ENCODE measurements around the gene PPP6R1.

DNA sequence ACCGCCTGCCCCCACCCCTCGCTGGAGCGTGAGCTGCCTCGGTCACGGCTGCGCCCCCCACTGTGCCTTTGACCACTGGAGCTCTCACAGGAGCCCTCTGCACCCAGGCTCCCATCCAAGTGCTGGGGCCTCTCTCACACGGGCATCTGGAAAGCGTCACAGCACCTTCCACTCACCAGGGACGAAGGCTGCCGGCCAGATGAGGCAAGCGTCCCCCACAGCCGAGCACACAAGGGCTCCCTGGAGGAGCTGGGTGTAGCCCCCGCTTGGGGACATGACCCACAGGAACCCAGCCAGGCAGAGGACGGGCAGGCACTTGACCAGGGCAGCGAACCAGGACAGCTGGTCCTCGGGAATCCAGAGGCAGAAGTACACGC, 30.8 kb downstream of the PPP6R1 start:
- no peak for TF ChIP-seq CTCF (IDR thresholded peaks at IDR 0.05)
- TF ChIP-seq POLR2A (IDR thresholded peaks at IDR 0.05): no peak
